ENCODE results near the gene BTG2.

BTG2 gene

DNA sequence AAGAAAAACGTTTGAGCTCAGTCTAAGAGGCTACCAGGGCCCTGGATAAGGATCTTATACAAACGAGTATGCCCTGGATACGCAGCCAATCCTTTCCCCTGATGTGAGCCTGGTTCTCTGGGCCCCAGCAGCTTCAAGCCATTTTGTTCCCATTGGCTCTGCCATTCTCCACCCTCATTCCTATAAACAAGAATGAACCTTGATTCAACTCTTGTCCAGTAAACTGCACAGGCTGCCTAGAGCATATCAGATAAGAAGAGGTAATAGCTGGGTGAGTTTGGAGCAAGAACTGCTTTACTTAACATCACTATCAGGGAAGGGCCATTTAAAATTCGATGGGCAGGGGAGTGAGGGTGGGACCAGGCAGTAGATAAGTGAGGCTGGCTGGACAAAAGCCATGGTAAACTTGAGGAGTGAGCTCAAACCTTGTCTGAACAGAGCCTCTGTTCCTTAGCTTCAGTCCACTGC, 11.3 kb downstream of the BTG2 start:
- no peak for DNase-seq (ENCODE audit: low read depth in 3 of 3)

DNA sequence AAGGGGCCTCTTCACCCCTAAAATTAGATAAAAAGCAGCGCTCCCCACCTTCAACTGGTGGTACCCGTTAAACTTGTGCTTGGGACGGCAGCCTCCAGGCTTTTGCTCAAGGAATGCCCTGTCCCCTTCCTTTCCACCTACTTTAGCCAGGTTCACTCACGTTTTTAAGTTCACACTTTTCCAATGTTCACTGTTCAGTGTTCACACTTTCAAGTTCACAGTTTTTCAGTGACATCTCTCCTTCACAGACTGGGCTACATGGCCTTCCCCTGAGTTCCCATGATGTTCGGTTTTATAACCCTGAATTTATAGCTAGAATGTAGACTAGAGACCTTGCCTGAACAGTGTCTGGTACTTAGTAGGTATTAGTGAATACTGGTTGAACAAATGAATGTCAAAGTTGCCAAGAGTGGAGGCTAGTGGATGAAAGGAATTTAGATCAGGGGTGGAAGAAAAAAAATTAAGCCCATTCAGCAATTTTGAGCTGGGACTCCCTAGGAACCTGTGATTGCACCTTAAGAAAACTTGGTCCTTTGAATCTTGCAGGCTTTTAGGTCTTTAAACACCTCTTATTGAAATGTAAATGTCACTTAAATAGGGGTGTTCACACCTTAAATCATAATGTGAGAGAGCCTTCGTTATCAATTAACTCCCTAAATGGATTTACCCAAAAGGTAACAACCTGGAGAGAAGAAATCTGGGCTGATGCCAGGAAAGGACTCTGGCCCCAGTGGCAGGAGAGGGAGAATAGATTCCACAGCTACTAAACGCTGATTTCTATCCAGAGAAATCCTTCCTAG, 12.3 kb downstream of the BTG2 start:
- no peak for DNase-seq (ENCODE audit: low read depth in 3 of 3)

DNA sequence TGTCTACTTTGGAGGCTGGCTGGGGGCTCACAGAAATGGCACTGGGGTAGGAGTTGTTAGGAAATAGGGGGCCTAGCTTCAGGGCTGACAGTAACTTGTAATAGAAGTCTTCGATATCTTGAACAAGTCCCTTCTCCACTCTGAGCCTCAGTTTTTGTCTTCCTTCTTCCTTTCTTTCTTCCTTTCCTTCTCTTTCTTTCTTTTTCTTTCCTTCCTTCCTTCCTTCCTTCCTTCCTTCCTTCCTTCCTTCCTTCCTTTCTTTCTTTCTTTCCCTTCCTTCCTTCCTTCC, 12.9 kb downstream of the BTG2 start:
- DNase-seq (ENCODE audit: low read depth in 3 of 3) = no peak

DNA sequence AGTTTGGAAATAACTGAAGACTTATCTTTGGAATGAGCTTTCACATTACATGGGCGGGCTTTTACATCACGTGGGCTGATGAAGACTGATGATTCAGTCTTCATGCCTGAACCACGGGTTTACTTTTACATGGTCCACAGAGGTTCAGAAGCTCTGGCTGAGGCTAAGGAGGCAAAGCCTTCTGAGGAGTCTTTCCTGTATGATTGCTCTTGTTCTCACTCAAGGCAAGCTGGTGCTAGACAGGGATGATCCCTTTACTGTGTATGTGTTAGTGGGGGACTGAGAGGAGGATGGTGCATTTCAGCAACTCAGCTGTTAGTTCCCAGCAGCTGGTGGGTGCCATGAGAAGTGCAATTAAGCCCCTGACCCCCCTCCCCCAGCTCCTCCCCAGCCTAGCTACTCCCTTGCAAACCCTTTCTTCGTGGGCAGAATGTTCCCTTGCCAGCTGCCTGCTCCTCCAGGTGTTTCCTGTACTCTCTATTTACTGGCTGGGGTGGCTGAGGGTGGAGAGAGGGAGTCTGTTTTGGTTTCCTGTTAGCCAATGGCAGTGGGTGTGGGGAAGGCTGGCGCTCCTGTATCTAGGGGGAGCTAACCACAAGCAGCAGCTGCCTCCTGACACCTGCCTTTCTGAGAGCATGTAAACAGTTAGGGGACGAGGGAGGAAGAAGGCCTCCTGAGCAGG, 15.4 kb downstream of the BTG2 start:
- peak in 1 of 3 experiments; percentile 38 for DNase-seq (ENCODE audit: low read depth in 3 of 3)

DNA sequence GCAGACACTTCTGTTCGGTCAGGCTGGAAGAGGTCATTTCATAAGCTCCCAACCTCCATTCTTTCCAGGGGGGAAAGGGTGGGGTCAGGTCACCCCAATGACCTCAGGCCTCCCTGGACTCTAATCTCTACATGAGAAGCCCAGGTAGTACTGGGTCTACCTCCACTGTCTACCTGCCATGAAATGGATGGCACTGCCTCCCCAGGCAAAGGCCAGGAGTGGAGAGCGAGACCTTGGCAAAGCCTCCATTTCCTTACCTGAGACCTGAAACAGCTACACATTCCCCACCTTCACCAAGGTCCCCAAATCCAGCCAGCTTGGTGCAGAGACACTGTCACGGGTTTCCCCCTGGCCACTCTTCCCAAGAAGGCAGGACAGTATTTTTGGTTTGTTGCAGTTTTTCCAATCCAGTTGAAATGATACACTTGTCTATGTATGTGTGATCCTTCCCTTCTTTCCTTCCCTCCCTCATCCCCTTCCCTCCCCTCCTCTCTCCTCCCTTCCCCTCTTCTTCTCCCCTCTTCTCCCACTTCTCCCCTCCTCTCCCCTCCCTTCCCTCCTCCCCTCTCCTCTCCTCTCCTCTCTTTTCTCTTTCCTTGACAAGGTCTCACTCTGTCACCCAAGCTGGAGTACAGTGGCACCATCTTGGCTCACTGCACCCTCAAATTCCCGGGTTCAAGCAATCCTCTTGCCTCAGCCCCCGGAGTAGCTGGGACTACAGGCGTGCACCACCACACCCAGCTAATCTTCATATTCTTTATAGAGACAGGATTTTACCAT, 16.1 kb downstream of the BTG2 start:
- no peak for DNase-seq (ENCODE audit: low read depth in 3 of 3)

DNA sequence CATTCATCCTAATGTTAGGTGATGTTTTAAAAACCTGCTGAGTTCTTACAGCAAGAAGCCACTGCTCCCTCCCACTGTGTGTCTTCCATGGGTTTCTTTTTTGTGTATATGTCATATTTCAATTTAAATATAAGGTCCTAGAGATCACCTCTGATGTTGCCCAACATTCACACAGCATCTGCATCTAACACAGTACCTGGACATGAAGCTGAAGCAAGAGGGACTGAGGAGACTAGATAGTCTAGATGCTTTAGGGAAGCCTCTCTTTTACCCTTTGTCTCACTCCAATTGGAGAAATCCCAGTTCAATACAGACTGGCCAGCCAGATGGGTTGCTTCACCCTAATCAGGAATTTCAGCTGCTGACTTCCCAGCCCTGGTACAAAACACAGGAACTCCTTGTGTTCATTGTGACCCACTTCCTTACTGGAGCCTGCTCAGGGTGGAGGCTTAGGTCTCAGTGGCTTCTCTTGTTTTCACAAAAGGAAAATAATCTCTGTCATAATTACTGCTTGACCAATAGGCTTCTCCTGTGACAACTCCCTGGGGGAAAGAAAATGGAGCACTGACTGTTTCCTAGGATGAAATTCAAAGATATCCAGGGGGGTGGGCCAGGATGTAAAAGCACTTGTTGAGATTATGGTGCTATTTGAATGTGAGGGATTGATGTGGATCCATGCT, 17.3 kb downstream of the BTG2 start:
- DNase-seq (ENCODE audit: low read depth in 3 of 3) = no peak

DNA sequence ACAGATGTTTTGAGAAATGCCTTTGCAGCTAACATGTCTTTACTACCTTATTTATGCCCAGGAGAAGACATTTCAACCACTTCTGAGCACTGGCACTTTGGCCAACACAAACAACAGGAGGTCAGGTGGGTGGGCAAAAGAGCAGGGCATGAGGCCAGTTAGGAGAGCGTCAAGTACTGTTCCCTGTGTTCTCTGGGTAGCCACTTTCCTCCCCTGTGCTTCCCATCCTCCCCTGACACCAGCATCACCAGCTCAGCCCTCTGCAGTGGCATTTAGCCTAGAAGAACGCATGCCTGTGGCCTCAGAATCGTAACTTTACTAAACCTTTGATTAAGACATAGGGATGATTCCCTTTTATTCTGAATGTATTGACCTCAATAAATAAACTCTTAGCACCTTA, 18.3 kb downstream of the BTG2 start:
- DNase-seq (ENCODE audit: low read depth in 3 of 3) = no peak

DNA sequence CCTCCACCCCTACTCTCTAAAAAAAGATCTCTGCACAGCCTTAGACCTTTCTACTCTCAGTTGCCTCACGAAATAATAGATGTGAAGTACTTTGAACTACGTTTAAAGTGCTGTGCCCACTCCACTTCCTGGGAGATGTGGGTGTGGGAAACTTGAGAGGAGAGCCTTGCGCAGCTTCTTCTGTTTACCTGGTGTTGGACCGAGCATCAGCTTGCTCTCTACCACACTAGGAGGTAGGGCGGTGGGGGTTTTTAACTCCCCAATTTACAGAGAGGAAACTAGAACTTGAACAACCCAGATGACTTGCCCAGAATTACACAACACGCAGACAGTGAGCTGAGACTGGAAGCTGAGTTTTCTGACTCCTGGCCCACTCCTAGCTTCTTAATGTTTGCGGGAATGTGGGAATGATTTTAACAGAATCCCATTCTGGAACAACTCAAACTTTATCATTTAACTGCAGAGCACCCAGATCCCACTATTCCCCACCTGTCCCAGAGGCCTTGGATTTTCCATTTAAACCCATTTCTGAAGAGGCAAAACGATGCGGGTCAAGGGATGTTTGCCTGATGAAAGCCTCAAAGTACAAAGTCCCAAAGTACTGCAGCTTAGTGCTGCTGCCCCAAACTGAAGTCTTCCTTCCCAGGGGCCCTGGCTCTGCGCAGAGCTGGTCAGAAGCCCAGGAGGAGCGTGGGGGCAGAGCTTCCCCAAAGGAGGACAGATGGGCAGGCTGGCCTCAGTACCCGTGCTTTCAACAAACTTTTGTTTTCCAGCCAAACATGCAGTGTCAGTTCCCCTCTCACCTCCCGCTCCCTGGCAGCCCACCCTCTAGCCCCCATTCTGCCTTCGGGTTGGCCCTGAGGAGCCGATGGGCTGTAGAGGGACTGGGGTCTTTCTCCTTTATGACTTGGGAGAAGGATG, 19.0 kb downstream of the BTG2 start:
- DNase-seq (ENCODE audit: low read depth in 3 of 3) = no peak

DNA sequence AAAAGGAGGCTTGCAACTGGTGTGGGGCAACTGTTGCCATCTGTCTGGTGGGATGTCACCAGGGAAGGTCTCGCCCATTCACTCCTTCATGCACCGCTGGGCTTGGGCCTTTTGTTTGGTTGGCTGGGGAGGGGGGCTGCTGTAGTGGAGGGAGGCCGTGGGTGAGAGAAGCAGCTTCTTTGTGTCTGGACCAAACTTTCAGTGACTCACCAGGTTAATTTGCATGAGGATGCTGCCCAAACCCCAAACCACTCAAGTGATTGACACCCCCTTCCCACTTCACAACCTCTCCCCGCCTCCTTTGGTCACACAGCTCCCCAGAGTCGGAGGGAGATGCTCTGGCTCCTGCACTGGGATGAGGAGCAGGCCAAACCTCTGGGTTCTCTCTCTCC, 19.7 kb downstream of the BTG2 start:
- peak in 1 of 3 experiments; percentile 42 for DNase-seq (ENCODE audit: low read depth in 3 of 3)

DNA sequence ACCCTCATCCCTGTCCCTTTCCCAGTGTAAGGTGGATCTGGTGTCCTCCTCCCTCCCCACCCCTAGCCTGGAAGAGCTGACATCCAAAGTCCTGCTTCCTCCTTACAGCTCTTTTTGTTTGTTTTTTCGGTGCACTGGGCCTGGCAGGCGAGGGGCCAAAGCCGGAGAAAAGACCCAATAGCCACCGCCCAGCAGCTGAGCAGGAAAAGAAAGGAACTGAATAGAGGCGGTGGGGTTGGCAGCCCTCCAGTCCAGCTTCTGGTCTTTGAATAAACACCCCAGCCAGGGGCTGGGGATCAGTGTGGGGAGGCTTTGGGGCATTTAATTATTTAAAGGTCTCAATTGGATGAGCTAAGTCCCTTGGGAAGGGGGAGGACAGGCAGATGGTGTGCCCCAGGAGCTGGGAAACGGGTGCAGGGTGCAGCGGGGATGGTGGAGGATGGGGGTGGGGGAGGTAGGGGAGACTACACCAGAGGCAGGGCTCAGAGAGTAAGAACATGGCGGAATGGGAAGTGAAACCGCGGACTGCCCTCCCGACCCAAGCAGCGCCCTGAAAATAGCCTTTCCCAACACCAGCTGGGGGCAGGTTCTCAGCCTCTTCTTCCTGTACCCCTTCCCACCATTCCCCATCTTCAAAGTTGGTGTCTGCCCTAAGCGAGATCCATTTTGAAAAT, 20.2 kb downstream of the BTG2 start:
- DNase-seq (ENCODE audit: low read depth in 3 of 3) = no peak

DNA sequence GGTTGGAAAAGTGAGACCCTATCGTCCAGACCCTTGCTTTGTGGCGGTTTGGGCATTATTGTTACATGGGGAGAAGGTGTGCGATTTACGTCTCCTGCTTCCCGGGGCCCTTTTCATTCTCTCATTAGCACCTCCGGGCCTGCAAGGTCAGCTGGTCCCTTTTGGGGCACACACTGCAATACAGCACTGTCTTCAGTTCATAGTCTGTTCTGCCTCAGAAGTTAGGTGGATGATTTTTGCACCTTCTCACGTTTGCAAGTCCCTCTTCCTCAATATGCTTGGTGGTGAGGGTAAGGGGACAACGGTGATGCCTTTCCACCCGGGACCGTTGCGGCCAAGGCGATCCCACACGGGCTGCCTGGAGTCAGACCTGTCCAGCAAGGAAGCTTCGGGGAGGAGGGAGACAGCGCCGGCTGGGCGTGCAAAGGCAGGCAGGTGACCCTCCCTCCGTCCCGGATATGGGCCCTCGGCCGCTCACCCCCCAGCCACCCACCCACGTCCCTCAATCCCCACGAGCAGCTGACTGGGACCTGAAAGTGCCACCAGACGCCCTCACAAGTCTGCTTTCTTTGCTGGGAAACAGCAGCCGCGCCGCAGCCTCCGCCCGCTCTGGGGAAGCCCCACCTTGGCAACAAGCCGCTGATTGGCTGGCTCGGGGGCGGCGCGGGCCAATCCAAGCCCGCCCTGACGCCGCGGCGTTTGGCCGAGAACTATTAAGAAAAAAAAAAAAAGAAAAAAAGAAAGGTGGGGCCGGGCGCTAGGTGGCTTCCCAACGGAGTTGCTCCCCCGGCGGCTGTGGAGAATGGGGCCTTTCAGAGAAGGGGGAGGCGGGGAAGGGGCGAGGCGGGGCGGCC, 21.7 kb downstream of the BTG2 start:
- DNase-seq (ENCODE audit: low read depth in 3 of 3) = peak; percentile 85 to 93 (median 87)

DNA sequence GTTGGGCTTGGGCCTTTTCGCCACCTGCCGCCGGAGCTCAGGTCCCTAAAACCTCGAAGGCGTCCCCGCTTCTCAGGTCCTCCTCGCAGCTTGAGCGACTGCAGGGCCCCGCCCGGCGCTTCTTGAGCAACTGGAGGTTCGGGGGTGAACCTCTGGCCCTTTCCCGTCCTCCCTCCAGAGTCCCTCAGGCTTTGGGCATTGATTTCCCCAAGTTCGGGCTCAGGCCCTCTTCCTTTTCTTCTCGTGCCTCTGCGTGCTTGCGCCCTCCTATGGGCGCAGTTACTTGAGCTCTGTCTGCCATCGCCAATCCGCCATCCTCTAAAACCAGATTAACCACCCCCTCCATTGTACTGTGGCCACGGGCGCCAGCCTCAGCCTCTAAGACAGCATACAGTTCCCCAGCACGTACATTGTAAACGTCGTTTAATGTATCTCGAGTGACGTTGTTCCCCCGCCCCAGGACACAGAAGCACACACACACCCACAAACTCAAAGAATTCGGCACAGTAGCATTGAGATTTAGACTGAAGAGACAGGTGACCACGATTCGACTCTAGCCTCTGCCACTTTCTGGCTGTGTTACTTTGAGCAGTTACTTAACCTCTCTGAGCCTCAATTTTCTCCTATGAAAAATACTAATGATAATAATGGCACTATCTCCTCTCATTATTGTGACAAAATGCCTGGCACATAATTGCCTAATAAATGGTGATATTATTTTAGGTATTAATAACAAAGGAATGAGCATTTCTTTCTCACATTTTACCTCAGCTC, 22.6 kb downstream of the BTG2 start:
- peak in 1 of 3 experiments; percentile 46 for DNase-seq (ENCODE audit: low read depth in 3 of 3)

DNA sequence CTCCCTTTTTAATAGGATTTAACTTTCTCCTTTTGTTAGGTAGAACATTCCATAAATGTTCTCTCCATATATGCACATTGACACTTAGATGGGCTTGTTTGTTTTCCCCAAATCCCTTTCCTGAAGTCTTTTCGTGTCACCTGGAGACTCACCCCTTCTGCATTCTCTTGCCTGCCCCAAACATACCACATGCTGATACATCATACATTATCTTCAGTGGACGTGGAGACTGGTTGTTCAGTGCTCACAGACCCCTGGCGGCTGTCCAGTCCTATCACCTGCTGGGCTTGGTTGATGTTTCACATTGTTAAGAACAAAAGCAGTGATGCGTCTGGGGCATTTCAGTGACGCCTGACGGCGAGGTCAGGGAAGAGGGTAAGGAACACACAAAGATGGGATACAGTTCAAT, 23.4 kb downstream of the BTG2 start:
- DNase-seq (ENCODE audit: low read depth in 3 of 3) = no peak

DNA sequence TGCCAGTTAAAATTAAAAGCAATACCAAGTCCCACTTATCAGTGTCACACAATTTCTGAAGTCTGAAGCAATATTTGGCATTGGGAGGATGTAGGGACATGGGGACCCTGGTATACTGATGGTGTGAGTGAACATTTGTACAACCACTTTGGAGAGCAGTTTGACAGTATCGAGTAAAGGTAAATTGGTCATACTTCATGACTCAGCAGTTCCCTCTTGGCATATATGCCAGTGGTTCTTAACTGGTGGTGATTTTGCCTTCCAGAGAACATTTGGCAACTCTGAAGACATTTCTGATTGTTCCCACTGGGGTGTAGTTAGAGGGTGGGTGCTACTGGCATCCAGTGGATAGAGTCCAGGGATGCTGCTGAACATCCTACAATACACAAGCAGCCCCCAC, 25.9 kb downstream of the BTG2 start:
- no peak for DNase-seq (ENCODE audit: low read depth in 3 of 3)

DNA sequence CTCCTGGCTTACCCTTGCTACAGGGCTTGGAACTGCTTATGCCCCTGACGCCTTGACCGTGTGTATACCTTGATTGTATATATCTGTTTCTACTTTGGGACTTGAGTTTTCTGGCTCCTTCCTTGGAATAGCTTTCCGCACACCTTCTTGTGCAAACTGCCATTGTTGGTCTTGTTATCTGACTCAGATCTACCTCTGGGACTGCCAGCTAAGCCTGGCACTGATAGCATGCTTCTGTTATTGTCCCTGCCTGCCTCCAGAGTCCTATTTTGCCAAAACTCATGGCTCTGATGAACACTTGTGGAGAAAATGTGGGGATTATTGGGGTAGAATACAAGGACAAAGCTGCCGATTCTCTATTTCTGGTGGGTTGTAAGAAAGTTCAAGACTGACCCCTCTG, 30.2 kb downstream of the BTG2 start:
- no peak for DNase-seq (ENCODE audit: low read depth in 3 of 3)

DNA sequence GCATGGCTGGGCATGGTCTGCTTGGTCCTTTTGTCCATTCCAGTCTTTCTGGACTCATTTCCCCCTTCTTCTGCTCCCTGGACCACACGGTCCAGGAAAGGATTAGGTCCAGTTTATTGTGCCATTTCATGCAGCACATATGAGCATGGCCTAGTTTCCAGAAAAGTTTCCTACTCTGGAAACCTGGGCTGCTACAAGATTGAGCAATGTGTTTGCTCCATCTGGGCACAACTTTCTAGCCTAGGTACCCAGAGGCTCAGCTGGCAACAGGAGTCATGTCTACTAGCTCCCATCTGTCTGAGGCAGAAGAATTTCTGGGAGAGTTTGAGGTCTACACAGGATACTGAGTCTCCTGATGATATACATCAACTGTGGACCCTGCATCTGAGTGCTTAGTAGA, 30.8 kb downstream of the BTG2 start:
- DNase-seq (ENCODE audit: low read depth in 3 of 3) = no peak

DNA sequence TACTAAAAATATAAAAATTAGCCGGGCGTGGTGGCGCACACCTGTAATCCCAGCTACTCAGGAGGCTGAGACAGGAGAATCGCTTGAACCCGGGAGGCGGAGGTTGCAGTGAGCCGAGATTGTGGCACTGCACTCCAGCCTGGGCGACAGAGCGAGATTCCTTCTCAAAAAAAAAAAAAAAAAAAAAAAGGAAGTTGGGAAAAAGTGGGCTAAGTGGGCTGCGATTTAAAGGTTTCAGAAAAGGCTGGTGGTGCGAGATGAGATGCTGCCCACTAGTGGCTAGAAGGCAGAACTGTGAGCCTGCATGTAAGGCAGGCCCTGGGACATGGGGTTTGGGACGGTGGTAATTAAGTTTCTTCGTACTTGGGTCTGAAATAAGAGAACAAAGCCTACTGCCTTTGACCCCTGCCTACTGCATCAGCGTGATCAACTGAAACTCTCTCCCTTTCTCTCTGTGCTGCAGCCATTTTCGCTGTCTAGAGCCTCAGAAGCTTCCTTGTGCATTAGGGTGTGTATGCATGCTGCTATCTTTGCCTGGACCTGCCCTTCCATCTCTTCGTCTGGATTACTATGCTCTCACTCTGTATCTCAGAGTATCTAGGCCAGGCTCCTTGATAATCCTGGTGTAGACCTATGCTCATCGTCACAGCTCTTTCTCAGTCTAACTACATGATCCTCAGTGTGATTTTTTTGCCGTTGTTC, 33.2 kb downstream of the BTG2 start:
- peak in 2 of 3 experiments; percentile 27 to 50 for DNase-seq (ENCODE audit: low read depth in 3 of 3)
